Sigmoid colon (tissue), 4 donors: Measurements from ENCODE around the gene ZNF581.

ENCODE experiments used
- CTCF ChIP-seq, 4 experiments: fragments of 450-650 bp in 3 of 4; fragments of 200-600 bp in 1 of 4; IDR thresholded peaks; one replicate each; pipeline ENCODE4 v1.5.1; 2016 to 2019; ENCODE audit warnings: antibody characterized with exemption in 4 of 4, mild to moderate bottlenecking in 3 of 4, moderate library complexity in 2 of 4
- EP300 ChIP-seq, 4 donors: sonication (generic); formaldehyde crosslinking; IDR thresholded peaks; one replicate each; pipeline ENCODE4 v1.6.1; 2017; ENCODE audit warnings: antibody characterized with exemption in 4 of 4
- POLR2A ChIP-seq, 2 donors: fragments of 450-650 bp; IDR thresholded peaks; one replicate each; pipeline ENCODE4 v1.6.1; 2016; ENCODE audit warnings: antibody characterized with exemption in 2 of 2, mild to moderate bottlenecking in 2 of 2, moderate library complexity in 2 of 2
- POLR2AphosphoS5 ChIP-seq, 4 donors: sonication (generic); formaldehyde crosslinking; IDR thresholded peaks; one replicate each; pipeline ENCODE4 v1.6.1; 2017; ENCODE audit warnings: antibody characterized with exemption in 4 of 4

- TF ChIP-seq CTCF (IDR thresholded peaks at IDR 0.05) = no peak
- no peak for TF ChIP-seq POLR2AphosphoS5 (IDR thresholded peaks at IDR 0.05)
- TF ChIP-seq EP300 (IDR thresholded peaks at IDR 0.05) = no peak
- no peak for TF ChIP-seq POLR2A (IDR thresholded peaks at IDR 0.05)
Measured at GRCh38 chr19:55656988-55657747, 13.7 kb downstream of the ZNF581 start.
